ENCODE measurements around the gene MAB21L4.

Gene MAB21L4

GRCh38 chr2:240929364-240930095 is 33.6 kb upstream of the MAB21L4 start:
- no peak overlapping the region for H3K27ac ChIP-seq (ENCODE audit: extremely low read depth, low read depth, low read length)
- ChIA-PET CTCF (no interaction called here), POLR2A (no interaction called here)
- H3K4me3 ChIP-seq (ENCODE audit: low read depth, low read length) = no peak overlapping the region
- H3K4me1 ChIP-seq (ENCODE audit: control insufficient read depth, insufficient read depth, low read length) = no peaks in the 10 kb centered on the region
- no peaks in the 10 kb centered on the region for H3K36me3 ChIP-seq (ENCODE audit: control insufficient read depth in 2 of 2, insufficient read depth in 1 of 2, low read length in 2 of 2)
- TF ChIP-seq PRDM1 (tag by site-specific recombination; IDR thresholded peaks at IDR 0.05) = no peak
- TF ChIP-seq ZFHX2 (tag by site-specific recombination; conservative IDR thresholded peaks at IDR 0.05) = 0 out of 2 replicates have a peak, but pooled peaks have one; percentile 30
- peak; percentile 43; the same call in 1 of the 2 replicates for TF ChIP-seq EGR2 (tag by site-specific recombination; IDR thresholded peaks at IDR 0.05; ENCODE audit: low read depth)
- no peaks in the 10 kb centered on the region for H3K9me3 ChIP-seq (ENCODE audit: control insufficient read depth, insufficient read depth, low read depth, low read length)

- Histone ChIP-seq H3K9me3 (ENCODE audit: control insufficient read depth, insufficient read depth, low read depth, low read length) (no peaks in the 10 kb centered on the region), H3K4me1 (ENCODE audit: control insufficient read depth, insufficient read depth, low read length) (no peaks in the 10 kb centered on the region), H3K27ac (ENCODE audit: extremely low read depth, low read depth, low read length) (no peak overlapping the region), H3K36me3 (ENCODE audit: control insufficient read depth in 2 of 2, insufficient read depth in 1 of 2, low read length in 2 of 2) (no peaks in the 10 kb centered on the region), H3K4me3 (ENCODE audit: low read depth, low read length) (no peak overlapping the region)
- CTCF ChIA-PET = interaction anchor here (0.6 kb wide), 1 partner anchor 169 kb away, joined by 6 read pairs; no protein-coding TSS in a partner anchor
- POLR2A ChIA-PET = no interaction called here
- TF ChIP-seq ZNF747 (tag by site-specific recombination; IDR thresholded peaks at IDR 0.05) = no peak
- no peak for TF ChIP-seq ZNF623 (tag by site-specific recombination; IDR thresholded peaks at IDR 0.05)
These were observed 32.8 kb upstream of the MAB21L4 start for GRCh38 chr2:240928476-240929363.

GRCh38 chr2:240927390-240927781 is 31.4 kb upstream of the MAB21L4 start:
- ChIA-PET CTCF (interaction anchor here (1.1 to 2.5 kb wide), 2 partner anchors 14 to 56 kb away, joined by 3 to 12 read pairs; no protein-coding TSS in a partner anchor), POLR2A (no interaction called here)
- no peaks in the 10 kb centered on the region for H3K4me1 ChIP-seq (ENCODE audit: control insufficient read depth, insufficient read depth, low read length)
- no peaks in the 10 kb centered on the region for H3K9me3 ChIP-seq (ENCODE audit: control insufficient read depth, insufficient read depth, low read depth, low read length)
- no peak overlapping the region for H3K4me3 ChIP-seq (ENCODE audit: low read depth, low read length)
- H3K36me3 ChIP-seq (ENCODE audit: control insufficient read depth in 2 of 2, insufficient read depth in 1 of 2, low read length in 2 of 2) = no peaks in the 10 kb centered on the region
- TF ChIP-seq ZNF837 (tag by site-specific recombination; IDR thresholded peaks at IDR 0.05) = no peak
- TF ChIP-seq MYNN (tag by site-specific recombination; IDR thresholded peaks at IDR 0.05; ENCODE audit: borderline replicate concordance) = no peak
- no peak for TF ChIP-seq ZNF621 (tag by site-specific recombination; IDR thresholded peaks at IDR 0.05)
- TF ChIP-seq ZNF37A (tag by site-specific recombination; IDR thresholded peaks at IDR 0.05) = no peak
- TF ChIP-seq ZNF174 (tag by site-specific recombination; IDR thresholded peaks at IDR 0.05) = no peak
- no peak for TF ChIP-seq ZNF654 (tag by site-specific recombination; IDR thresholded peaks at IDR 0.05; ENCODE audit: low read depth)
- H3K27ac ChIP-seq (ENCODE audit: extremely low read depth, low read depth, low read length) = no peak overlapping the region

GRCh38 chr2:240926516-240927389 is 30.8 kb upstream of the MAB21L4 start:
- POLR2A ChIA-PET = interaction anchor here (0.6 kb wide), 1 partner anchor 60 kb away, joined by 3 read pairs; no protein-coding TSS in a partner anchor
- Histone ChIP-seq H3K9me3 (ENCODE audit: control insufficient read depth, insufficient read depth, low read depth, low read length) (no peaks in the 10 kb centered on the region), H3K36me3 (ENCODE audit: control insufficient read depth in 2 of 2, insufficient read depth in 1 of 2, low read length in 2 of 2) (no peaks in the 10 kb centered on the region), H3K4me1 (ENCODE audit: control insufficient read depth, insufficient read depth, low read length) (no peaks in the 10 kb centered on the region), H3K4me3 (ENCODE audit: low read depth, low read length) (no peak overlapping the region), H3K27ac (ENCODE audit: extremely low read depth, low read depth, low read length) (no peak overlapping the region)
- CTCF ChIA-PET = interaction anchor here (1.1 to 2.5 kb wide), 2 partner anchors 13 to 57 kb away, joined by 3 to 12 read pairs; no protein-coding TSS in a partner anchor
- no peak for TF ChIP-seq KLF9 (tag by site-specific recombination; IDR thresholded peaks at IDR 0.05; ENCODE audit: low read depth)
- TF ChIP-seq ZNF48 (tag by site-specific recombination; IDR thresholded peaks at IDR 0.05) = no peak
- TF ChIP-seq ZNF202 (tag by site-specific recombination; IDR thresholded peaks at IDR 0.05; ENCODE audit: borderline replicate concordance) = no peak
- no peak for TF ChIP-seq ZBTB17 (tag by site-specific recombination; IDR thresholded peaks at IDR 0.05)
- no peak for TF ChIP-seq ZNF292 (tag by site-specific recombination; IDR thresholded peaks at IDR 0.05; ENCODE audit: borderline replicate concordance, low read depth)
- TF ChIP-seq ZNF223 (tag by site-specific recombination; IDR thresholded peaks at IDR 0.05) = no peak
- no peak for TF ChIP-seq ZNF248 (tag by site-specific recombination; IDR thresholded peaks at IDR 0.05)
- no peak for TF ChIP-seq ZNF311 (tag by site-specific recombination; IDR thresholded peaks at IDR 0.05; ENCODE audit: borderline replicate concordance)
- TF ChIP-seq ZNF501 (tag by site-specific recombination; IDR thresholded peaks at IDR 0.05) = no peak
- no peak for TF ChIP-seq ZNF114 (tag by site-specific recombination; IDR thresholded peaks at IDR 0.05)
